Loucy (cell line): ENCODE results near the gene RAD51B.

Experiments used
- H2AFZ ChIP-seq: fragments of 200-600 bp; sonication (generic); 2 replicates; pipeline ENCODE4 v1.6.0; 2016; ENCODE audit warnings: antibody characterized with exemption, mild to moderate bottlenecking, low read length, moderate library complexity
- H3F3A ChIP-seq: fragments of 200-600 bp; 2 replicates; pipeline ENCODE4 v1.6.0; 2016; ENCODE audit warnings: antibody characterized with exemption, low read depth, mild to moderate bottlenecking
- H3K27me3 ChIP-seq: fragments of 200-600 bp; sonication (generic); 2 replicates; pipeline ENCODE4 v1.6.1; 2014; ENCODE audit warnings: low read length, mild to moderate bottlenecking; ENCODE audit not compliant: insufficient read depth, poor library complexity, severe bottlenecking
- H3K36me3 ChIP-seq: fragments of 200-600 bp; sonication (generic); 2 replicates; pipeline ENCODE4 v1.6.1; 2016; ENCODE audit warnings: low read length; ENCODE audit not compliant: insufficient read depth
- H3K4me1 ChIP-seq: fragments of 200-600 bp; sonication (generic); 2 replicates; pipeline ENCODE4 v1.5.1; 2014; ENCODE audit warnings: low read length, mild to moderate bottlenecking; ENCODE audit not compliant: insufficient read depth, poor library complexity, severe bottlenecking
- H3K4me2 ChIP-seq: fragments of 200-600 bp; sonication (generic); 2 replicates; pipeline ENCODE4 v1.6.0; 2014; ENCODE audit warnings: antibody characterized with exemption, low read length, low read depth, mild to moderate bottlenecking; ENCODE audit not compliant: poor library complexity, severe bottlenecking
- H3K4me3 ChIP-seq: fragments of 200-600 bp; sonication (generic); 2 replicates; pipeline ENCODE4 v1.5.1; 2014; ENCODE audit warnings: low read length, mild to moderate bottlenecking, mixed read lengths; ENCODE audit not compliant: poor library complexity, severe bottlenecking
- H3K79me2 ChIP-seq: fragments of 200-600 bp; sonication (generic); 2 replicates; pipeline ENCODE4 v1.6.1; 2014; ENCODE audit warnings: low read length; ENCODE audit not compliant: insufficient read depth
- H3K9ac ChIP-seq: fragments of 200-600 bp; sonication (generic); 2 replicates; pipeline ENCODE4 v1.6.0; 2014; ENCODE audit warnings: mild to moderate bottlenecking, low read depth, low read length, moderate library complexity; ENCODE audit not compliant: poor library complexity, severe bottlenecking
- H3K9me2 ChIP-seq: fragments of 200-600 bp; sonication (generic); replicated peaks from 2 replicates; pipeline ENCODE4 v1.6.1; 2016; ENCODE audit warnings: low read depth, low read length, mixed read lengths
- H3K9me3 ChIP-seq: fragments of 200-600 bp; sonication (generic); 2 replicates; pipeline ENCODE4 v1.6.1; 2014; ENCODE audit warnings: mild to moderate bottlenecking, antibody characterized with exemption, low read length, low read depth; ENCODE audit not compliant: insufficient read depth
- H4K20me1 ChIP-seq: fragments of 200-600 bp; sonication (generic); 2 replicates; pipeline ENCODE4 v1.6.0; 2014; ENCODE audit warnings: antibody characterized with exemption, low read length, mild to moderate bottlenecking; ENCODE audit not compliant: insufficient read depth, poor library complexity, severe bottlenecking
- CTCF ChIP-seq: fragments of 200-600 bp; sonication (generic); conservative IDR thresholded peaks from 2 replicates; pipeline ENCODE4 v1.5.1; 2014; ENCODE audit warnings: mild to moderate bottlenecking, antibody characterized with exemption, low read length
- EZH2phosphoT487 ChIP-seq: fragments of 200-600 bp; IDR thresholded peaks from 2 replicates; pipeline ENCODE4 v1.6.1; 2018; ENCODE audit warnings: antibody characterized with exemption, mild to moderate bottlenecking, moderate library complexity, borderline replicate concordance

Gene RAD51B

GRCh38 chr14:68293404-68293803 is 473.8 kb downstream of the RAD51B start:
- Histone ChIP-seq H3K79me2 (no peaks in the 10 kb centered on the region), H3K9me3 (no peaks in the 10 kb centered on the region), H3K36me3 (no peaks in the 10 kb centered on the region), H3K9ac (peak overlapping the region; percentile 43), H3K9me2 (no peaks in the 10 kb centered on the region), H4K20me1 (no peaks in the 10 kb centered on the region), H3K27me3 (no peaks in the 10 kb centered on the region), H3K4me2 (peak overlapping the region; percentile 18), H3K4me3 (no peak overlapping the region), H3F3A (no peaks in the 10 kb centered on the region), H2AFZ (no peak overlapping the region), H3K4me1 (peaks cover 55% of the 10 kb centered on the region)
- no peak for TF ChIP-seq CTCF
- TF ChIP-seq EZH2phosphoT487 = no peak

DNA sequence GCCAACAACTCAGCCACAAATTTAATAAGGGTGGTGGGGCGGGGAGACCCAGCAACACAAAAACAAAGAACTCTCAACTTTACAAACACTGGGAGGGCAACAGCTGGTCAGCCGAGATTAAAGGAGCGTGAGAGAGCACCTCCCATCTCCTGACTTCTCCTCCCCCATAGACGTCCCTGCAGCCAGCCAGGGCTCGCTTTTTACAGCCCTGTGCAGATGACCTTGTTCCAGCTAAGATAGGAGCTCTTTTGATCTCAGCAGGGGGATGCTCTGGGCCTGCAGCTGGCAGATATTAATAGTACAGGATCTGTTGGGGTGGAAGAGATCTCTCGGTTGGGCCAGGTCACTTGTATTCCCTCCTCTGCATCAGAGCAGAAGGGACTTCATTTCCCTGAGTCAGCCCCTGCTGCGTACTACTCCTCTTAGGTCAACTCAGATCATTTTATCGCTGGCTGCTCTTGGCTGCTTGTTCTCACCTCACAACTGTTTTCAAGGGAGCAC is 475.8 kb downstream of the RAD51B start:
- Histone ChIP-seq H3K79me2 (no peaks in the 10 kb centered on the region), H3K9ac (peak overlapping the region; percentile 43), H4K20me1 (no peaks in the 10 kb centered on the region), H3K9me3 (no peaks in the 10 kb centered on the region), H2AFZ (no peak overlapping the region), H3K4me2 (peak overlapping the region; percentile 18), H3K27me3 (no peaks in the 10 kb centered on the region), H3K9me2 (no peaks in the 10 kb centered on the region), H3K4me1 (peaks cover 59% of the 10 kb centered on the region), H3K4me3 (no peak overlapping the region), H3F3A (no peaks in the 10 kb centered on the region), H3K36me3 (no peaks in the 10 kb centered on the region)
- TF ChIP-seq CTCF = no peak
- no peak for TF ChIP-seq EZH2phosphoT487

DNA sequence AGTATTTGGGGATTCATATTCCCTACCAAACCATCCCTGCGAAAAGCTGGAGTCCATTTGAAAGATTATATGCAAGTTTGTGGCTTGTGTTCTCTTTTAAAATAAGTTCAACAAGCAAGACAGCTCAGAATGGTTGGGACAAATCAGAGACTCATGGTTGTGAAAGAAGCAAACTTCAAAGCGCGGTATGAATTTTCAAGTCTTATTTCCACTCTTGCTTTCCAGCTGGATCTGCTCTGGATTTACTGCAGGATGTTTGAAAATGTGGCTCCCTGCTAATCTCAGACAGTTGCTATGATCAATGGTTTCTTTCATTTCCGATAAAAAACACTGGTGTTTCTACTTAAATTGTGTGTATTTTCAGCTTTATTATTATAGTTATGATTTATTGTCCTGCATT is 477.5 kb downstream of the RAD51B start:
- Histone ChIP-seq H3F3A (no peaks in the 10 kb centered on the region), H3K36me3 (no peaks in the 10 kb centered on the region), H3K4me3 (no peak overlapping the region), H3K9ac (no peak overlapping the region), H2AFZ (no peak overlapping the region), H3K79me2 (no peaks in the 10 kb centered on the region), H3K9me3 (no peaks in the 10 kb centered on the region), H3K9me2 (no peaks in the 10 kb centered on the region), H3K4me2 (no peak overlapping the region), H3K27me3 (no peaks in the 10 kb centered on the region), H4K20me1 (no peaks in the 10 kb centered on the region), H3K4me1 (peaks cover 62% of the 10 kb centered on the region)
- TF ChIP-seq EZH2phosphoT487 = no peak
- TF ChIP-seq CTCF = no peak
